Measurements from ENCODE around the gene PYDC2.
"Not testable (repeated sequence)": the region's sequence is repeated elsewhere in the genome, so short reads cannot be mapped to it uniquely, and the experiment has no call there.

The PYDC2 gene

GRCh38 chr3:191470545-191470944 is 9.6 kb downstream of the PYDC2 start:
- DNase-seq = no peak

GRCh38 chr3:191473661-191474198 is 12.8 kb downstream of the PYDC2 start:
- no peak for DNase-seq

- no peak for DNase-seq
Observed at GRCh38 chr3:191476066-191476772, 15.3 kb downstream of the PYDC2 start.

- not testable (repeated sequence) for DNase-seq
Observed at GRCh38 chr3:191483994-191484393, 23.0 kb downstream of the PYDC2 start.

GRCh38 chr3:191484461-191484860 is 23.5 kb downstream of the PYDC2 start:
- no peak for DNase-seq

GRCh38 chr3:191492601-191493000 is 31.6 kb downstream of the PYDC2 start:
- no peak for DNase-seq

GRCh38 chr3:191493336-191493735 is 32.4 kb downstream of the PYDC2 start:
- DNase-seq = no peak

GRCh38 chr3:191499307-191500080 is 38.5 kb downstream of the PYDC2 start:
- no peak for DNase-seq

GRCh38 chr3:191500892-191501291 is 39.9 kb downstream of the PYDC2 start:
- DNase-seq = no peak

- DNase-seq = no peak
Observed at GRCh38 chr3:191502583-191502982, 41.6 kb downstream of the PYDC2 start.

GRCh38 chr3:191509078-191509477 is 48.1 kb downstream of the PYDC2 start:
- DNase-seq = no peak

Data from stimulated activated CD4-positive, alpha-beta T cell treated with anti-CD3 and anti-CD28 coated beads, Interleukin-4, amount 100 ng/mL, for 4 hours (primary cell).